T-cell (primary cell): ENCODE measurements around the gene GRIA3. TPM values are rescaled to one million over a fixed set of nuclear protein-coding genes. Genes with fewer than 3 reads are reported as not detected.
"Not testable (repeated sequence)": the region's sequence is repeated elsewhere in the genome, so short reads cannot be mapped to it uniquely, and the experiment has no call there.

Experiments used
- ATAC-seq, 4 experiments: fragments of 200-7000 bp in 3 of 4; fragments of 150-1000 bp in 1 of 4; cut with Tn5 transposase; replicated peaks in 1 of 4; 1 replicate in 3 of 4; 2 replicates in 1 of 4; pipeline ENCODE4 v1.10.0; 2021; ENCODE audit warnings: moderate library complexity in 3 of 4, mild to moderate bottlenecking in 2 of 4, moderate number of reproducible peaks in 1 of 4
- CTCF ChIA-PET, 2 donors: fragments of 300-600 bp; sonication (Branson Sonifier 250); formaldehyde crosslinking; loops; one replicate each; lab custom pipeline; 2022; ENCODE audit warnings: antibody characterized with exemption in 2 of 2; lab: Charles Lee
- POLR2A ChIA-PET, 2 donors: fragments of 300-600 bp; sonication (Branson Sonifier 250); formaldehyde crosslinking; loops; one replicate each; lab custom pipeline; 2022; ENCODE audit warnings: antibody characterized with exemption in 2 of 2; lab: Charles Lee
- DNase-seq, 35 experiments: peaks; one replicate each; pipeline versions ENCODE4 v3.0.0 to v3.0.0-alpha.2; 2013 to 2023
- H3K27ac ChIP-seq: one replicate; pipeline ENCODE4 v1.5.1; 2013; ENCODE audit warnings: low read length
- H3K27me3 ChIP-seq, 2 experiments: replicated peaks in 1 of 2; 1 replicate in 1 of 2; 2 replicates in 1 of 2; pipeline versions ENCODE4 v1.6.1 to v1.7.0; 2013; ENCODE audit warnings: low read length in 1 of 2, mixed read lengths in 1 of 2; ENCODE audit not compliant: control insufficient read depth in 2 of 2, insufficient read depth in 2 of 2; ENCODE audit errors: extremely low read depth in 1 of 2
- H3K36me3 ChIP-seq, 2 donors: 1 replicate in 1 of 2; 2 replicates in 1 of 2; pipeline versions ENCODE4 v1.6.1 to v1.7.0; 2013; ENCODE audit warnings: low read length in 1 of 2; ENCODE audit not compliant: control insufficient read depth in 2 of 2, insufficient read depth in 1 of 2; ENCODE audit errors: extremely low read depth in 1 of 2
- H3K4me1 ChIP-seq, 2 experiments: 1 replicate in 1 of 2; 2 replicates in 1 of 2; pipeline versions ENCODE4 v1.6.1 to v1.7.0; 2013; ENCODE audit warnings: low read length in 2 of 2, mixed read lengths in 1 of 2; ENCODE audit not compliant: insufficient read depth in 2 of 2, control insufficient read depth in 1 of 2; ENCODE audit errors: extremely low read depth in 1 of 2
- H3K4me3 ChIP-seq, 2 donors: 1 replicate in 1 of 2; 2 replicates in 1 of 2; pipeline versions ENCODE4 v1.5.1 to v1.7.0; 2013; ENCODE audit warnings: mild to moderate bottlenecking in 2 of 2, low read length in 1 of 2, moderate library complexity in 1 of 2; ENCODE audit not compliant: control insufficient read depth in 1 of 2; ENCODE audit errors: extremely low read depth in 1 of 2
- H3K9me3 ChIP-seq: 2 replicates; pipeline ENCODE4 v1.7.0; 2013
- H3K27ac Mint-ChIP-seq, 2 donors: one replicate each; pipeline ENCODE4 v1.8.0; 2020 to 2021; ENCODE audit warnings: mild to moderate bottlenecking in 2 of 2, mixed read lengths in 2 of 2
- H3K27me3 Mint-ChIP-seq, 2 donors: one replicate each; pipeline ENCODE4 v1.8.0; 2021 to 2022; ENCODE audit warnings: mixed read lengths in 2 of 2
- H3K36me3 Mint-ChIP-seq: one replicate; pipeline ENCODE4 v1.8.0; 2021; ENCODE audit warnings: mixed read lengths
- H3K4me1 Mint-ChIP-seq, 3 donors: one replicate each; pipeline ENCODE4 v1.8.0; 2020 to 2022; ENCODE audit warnings: mixed read lengths in 3 of 3, mild to moderate bottlenecking in 1 of 3
- H3K4me3 Mint-ChIP-seq, 3 donors: one replicate each; pipeline ENCODE4 v1.8.0; 2020 to 2022; ENCODE audit warnings: mild to moderate bottlenecking in 3 of 3, mixed read lengths in 3 of 3, moderate library complexity in 3 of 3
- H3K9me3 Mint-ChIP-seq, 3 donors: one replicate each; pipeline ENCODE4 v1.8.0; 2020 to 2022; ENCODE audit warnings: mixed read lengths in 3 of 3
- WGBS: methylation state at CpG from one replicate; pipeline ENCODE4 v1.1.5; 2013; ENCODE audit warnings: missing lambda C conversion rate; ENCODE audit not compliant: insufficient coverage; 5-methylcytosine and 5-hydroxymethylcytosine counted together
- total RNA-seq, 35 experiments: library from RNA in 6 of 35; stranded (reverse) in 6 of 35; fragments of 120-200 nt in 1 of 35; gene quantifications; one replicate each; pipeline versions ENCODE4 v1.2.1 to v1.2.4 and lab custom pipeline; 2013 to 2026

The GRIA3 gene
- total RNA-seq, 5 donors from 2014 or later (not counting 1 experiment from before 2014, with no cell fraction given): 0.82 TPM; not detected in 4

GRCh38 chrX:123357941-123358340, 173.9 kb downstream of the GRIA3 start:
- Histone ChIP-seq H3K4me1 (no peaks in the 10 kb centered on the region), H3K27ac (no peak overlapping the region), H3K27me3 (no peaks in the 10 kb centered on the region), H3K4me3 (no peak overlapping the region), H3K36me3 (no peaks in the 10 kb centered on the region), H3K9me3 (no peaks in the 10 kb centered on the region)
- DNase-seq: no peak
- Mint-ChIP-seq H3K27ac (no peak overlapping the region), H3K27me3 (peaks cover 3 to 15% of the 10 kb centered on the region in 2 donors), H3K9me3 (peaks cover 0 to 3% (median 0%) of the 10 kb centered on the region in 3 donors), H3K4me1 (no peaks in the 10 kb centered on the region), H3K36me3 (no peaks in the 10 kb centered on the region), H3K4me3 (no peak overlapping the region)
- ChIA-PET POLR2A (no interaction called here), CTCF (no interaction called here)
- ATAC-seq: no peak

GRCh38 chrX:123358457-123358856, 174.4 kb downstream of the GRIA3 start:
- H3K36me3 ChIP-seq: no peaks in the 10 kb centered on the region
- WGBS: 75% methylated on average over 2 of the region's 4 CpGs
- Mint-ChIP-seq H3K36me3 (no peaks in the 10 kb centered on the region), H3K4me1 (no peaks in the 10 kb centered on the region), H3K4me3 (no peak overlapping the region), H3K9me3 (peaks cover 0 to 3% (median 0%) of the 10 kb centered on the region in 3 donors), H3K27ac (no peak overlapping the region), H3K27me3 (peaks cover 3 to 15% of the 10 kb centered on the region in 2 donors)
- DNase-seq (no peak), ATAC-seq (no peak)
- H3K27me3 ChIP-seq: no peaks in the 10 kb centered on the region
- H3K4me1 ChIP-seq: no peaks in the 10 kb centered on the region
- CTCF ChIA-PET: no interaction called here
- POLR2A ChIA-PET: no interaction called here
- H3K9me3 ChIP-seq: no peaks in the 10 kb centered on the region
- H3K27ac ChIP-seq: no peak overlapping the region
- H3K4me3 ChIP-seq: no peak overlapping the region

GRCh38 chrX:123361371-123361770, 177.3 kb downstream of the GRIA3 start:
- Mint-ChIP-seq H3K9me3 (peaks cover 0 to 6% (median 0%) of the 10 kb centered on the region in 3 donors), H3K27ac (no peak overlapping the region)
- no CpG with 5 or more reads among the region's 1 CpG for WGBS

DNA sequence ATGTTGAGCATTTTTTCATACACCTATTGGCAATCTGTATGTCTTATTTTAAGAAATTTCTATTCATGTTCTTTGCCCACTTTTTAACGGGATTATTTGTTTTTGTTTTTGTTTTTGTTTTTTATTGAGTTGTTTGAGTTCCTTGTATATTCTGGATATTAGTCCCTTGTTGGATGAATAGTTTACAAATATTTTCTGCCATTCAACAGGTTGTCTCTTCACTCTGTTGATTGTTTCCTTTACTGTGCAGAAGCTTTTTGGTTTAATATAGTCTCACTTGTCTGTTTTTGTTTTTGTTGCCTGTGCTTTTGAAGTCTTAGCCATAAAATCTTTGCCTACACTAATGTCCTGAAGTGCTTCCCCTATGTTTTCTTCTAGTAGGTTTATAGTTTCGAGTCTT, 202.1 kb downstream of the GRIA3 start:
- H3K4me1 Mint-ChIP-seq, H3K4me3 Mint-ChIP-seq, H3K27ac Mint-ChIP-seq, H3K9me3 ChIP-seq, DNase-seq, H3K27me3 Mint-ChIP-seq, H3K36me3 ChIP-seq, POLR2A ChIA-PET, H3K27ac ChIP-seq, H3K4me1 ChIP-seq, H3K27me3 ChIP-seq, H3K36me3 Mint-ChIP-seq, H3K4me3 ChIP-seq, ATAC-seq, CTCF ChIA-PET: not testable (repeated sequence)
- WGBS: no CpG with 5 or more reads among the region's 2 CpGs
- H3K9me3 Mint-ChIP-seq: peaks cover 0 to 19% (median 12%) of the 10 kb centered on the region in 3 donors

More at GRCh38 chrX:123361371-123361770, 177.3 kb downstream of the GRIA3 start:
- ATAC-seq (no peak), DNase-seq (no peak)
- peaks cover 3 to 21% of the 10 kb centered on the region in 2 donors for H3K27me3 Mint-ChIP-seq
- POLR2A ChIA-PET: no interaction called here
- H3K36me3 Mint-ChIP-seq: no peaks in the 10 kb centered on the region
- no peak overlapping the region for H3K4me3 Mint-ChIP-seq
- no peaks in the 10 kb centered on the region for H3K36me3 ChIP-seq
- no peaks in the 10 kb centered on the region for H3K27me3 ChIP-seq
- no peak overlapping the region for H3K27ac ChIP-seq
- CTCF ChIA-PET: no interaction called here
- no peaks in the 10 kb centered on the region for H3K4me1 ChIP-seq
- H3K9me3 ChIP-seq: no peaks in the 10 kb centered on the region
- no peak overlapping the region for H3K4me3 ChIP-seq
- no peaks in the 10 kb centered on the region for H3K4me1 Mint-ChIP-seq

GRCh38 chrX:123392921-123393320, 208.8 kb downstream of the GRIA3 start:
- Mint-ChIP-seq H3K27me3 (no peaks in the 10 kb centered on the region), H3K36me3 (no peaks in the 10 kb centered on the region), H3K27ac (no peak overlapping the region), H3K4me1 (no peaks in the 10 kb centered on the region), H3K4me3 (no peak overlapping the region), H3K9me3 (peaks cover 0 to 20% (median 14%) of the 10 kb centered on the region in 3 donors)
- CTCF ChIA-PET: no interaction called here
- H3K27me3 ChIP-seq: no peaks in the 10 kb centered on the region
- ATAC-seq: no peak
- H3K4me1 ChIP-seq: no peaks in the 10 kb centered on the region
- WGBS: no CpG with 5 or more reads among the region's 1 CpG
- H3K4me3 ChIP-seq: no peak overlapping the region
- no peak for DNase-seq
- no peak overlapping the region for H3K27ac ChIP-seq
- POLR2A ChIA-PET: no interaction called here
- H3K9me3 ChIP-seq: no peaks in the 10 kb centered on the region
- H3K36me3 ChIP-seq: no peaks in the 10 kb centered on the region

GRCh38 chrX:123399709-123400108, 215.6 kb downstream of the GRIA3 start:
- no peaks in the 10 kb centered on the region for H3K9me3 ChIP-seq
- H3K27ac ChIP-seq: no peak overlapping the region
- Mint-ChIP-seq H3K36me3 (no peaks in the 10 kb centered on the region), H3K27ac (no peak overlapping the region), H3K9me3 (no peaks in the 10 kb centered on the region), H3K4me3 (no peak overlapping the region), H3K4me1 (no peaks in the 10 kb centered on the region), H3K27me3 (peaks cover 0 to 14% of the 10 kb centered on the region in 2 donors)
- WGBS: no CpG with 5 or more reads among the region's 1 CpG
- POLR2A ChIA-PET: no interaction called here
- H3K4me1 ChIP-seq: no peaks in the 10 kb centered on the region
- H3K27me3 ChIP-seq: no peaks in the 10 kb centered on the region
- DNase-seq (no peak), ATAC-seq (no peak)
- no peak overlapping the region for H3K4me3 ChIP-seq
- H3K36me3 ChIP-seq: no peaks in the 10 kb centered on the region
- CTCF ChIA-PET: no interaction called here

- ChIA-PET POLR2A (no interaction called here), CTCF (no interaction called here)
- no peak for ATAC-seq
- Histone ChIP-seq H3K4me1 (no peaks in the 10 kb centered on the region), H3K9me3 (no peaks in the 10 kb centered on the region), H3K4me3 (no peak overlapping the region), H3K27me3 (no peaks in the 10 kb centered on the region), H3K36me3 (no peaks in the 10 kb centered on the region), H3K27ac (no peak overlapping the region)
- no peak for DNase-seq
- WGBS: 100% methylated on average over 1 of the region's 3 CpGs
- Mint-ChIP-seq H3K27me3 (peaks cover 0 to 7% of the 10 kb centered on the region in 2 donors), H3K36me3 (no peaks in the 10 kb centered on the region), H3K9me3 (no peaks in the 10 kb centered on the region), H3K4me3 (no peak overlapping the region), H3K4me1 (no peaks in the 10 kb centered on the region), H3K27ac (no peak overlapping the region)
These were observed 221.2 kb downstream of the GRIA3 start for GRCh38 chrX:123405231-123405630.
